ENCODE data around the gene ZBTB47. TPM values are rescaled to one million over a fixed set of nuclear protein-coding genes. Genes with fewer than 3 reads are reported as not detected.

The ZBTB47 gene
- total RNA-seq, 1 donor from 2014 or later: 26.7 TPM

DNA sequence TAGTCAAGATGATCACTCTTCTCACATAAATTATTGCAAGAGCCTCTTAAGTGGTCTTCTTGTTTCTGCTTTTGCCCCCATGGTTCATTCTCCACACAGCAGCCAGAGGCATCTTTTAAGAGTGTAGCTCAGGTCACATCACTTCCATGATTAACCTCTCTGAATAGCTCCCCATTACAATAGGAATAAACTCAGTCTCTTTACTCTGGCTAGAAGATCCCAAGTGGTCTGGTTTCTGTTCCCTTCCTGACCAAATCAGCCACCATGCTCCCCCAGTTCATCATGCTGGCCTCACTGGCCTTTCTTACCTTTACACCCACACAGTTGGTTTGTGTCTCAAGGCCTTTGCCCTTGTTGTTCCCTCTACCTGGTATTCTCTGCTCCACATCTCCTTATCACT is 40.9 kb downstream of the ZBTB47 start:
- TF ChIP-seq CTCF (IDR thresholded peaks at IDR 0.05): no peak
- no peaks in the 10 kb centered on the region for H3K36me3 Mint-ChIP-seq (ENCODE audit: unreplicated experiment)
- DNase-seq (ENCODE audit: extremely low spot score, unreplicated experiment): no peak
- H3K9me3 Mint-ChIP-seq (ENCODE audit: unreplicated experiment): no peaks in the 10 kb centered on the region
- no peaks in the 10 kb centered on the region for H3K4me1 Mint-ChIP-seq (ENCODE audit: unreplicated experiment)
- no peak overlapping the region for H3K27ac Mint-ChIP-seq (ENCODE audit: unreplicated experiment)
- H3K4me3 Mint-ChIP-seq (ENCODE audit: unreplicated experiment): no peak overlapping the region
- H3K27me3 Mint-ChIP-seq (ENCODE audit: unreplicated experiment): peaks cover 12% of the 10 kb centered on the region

DNA sequence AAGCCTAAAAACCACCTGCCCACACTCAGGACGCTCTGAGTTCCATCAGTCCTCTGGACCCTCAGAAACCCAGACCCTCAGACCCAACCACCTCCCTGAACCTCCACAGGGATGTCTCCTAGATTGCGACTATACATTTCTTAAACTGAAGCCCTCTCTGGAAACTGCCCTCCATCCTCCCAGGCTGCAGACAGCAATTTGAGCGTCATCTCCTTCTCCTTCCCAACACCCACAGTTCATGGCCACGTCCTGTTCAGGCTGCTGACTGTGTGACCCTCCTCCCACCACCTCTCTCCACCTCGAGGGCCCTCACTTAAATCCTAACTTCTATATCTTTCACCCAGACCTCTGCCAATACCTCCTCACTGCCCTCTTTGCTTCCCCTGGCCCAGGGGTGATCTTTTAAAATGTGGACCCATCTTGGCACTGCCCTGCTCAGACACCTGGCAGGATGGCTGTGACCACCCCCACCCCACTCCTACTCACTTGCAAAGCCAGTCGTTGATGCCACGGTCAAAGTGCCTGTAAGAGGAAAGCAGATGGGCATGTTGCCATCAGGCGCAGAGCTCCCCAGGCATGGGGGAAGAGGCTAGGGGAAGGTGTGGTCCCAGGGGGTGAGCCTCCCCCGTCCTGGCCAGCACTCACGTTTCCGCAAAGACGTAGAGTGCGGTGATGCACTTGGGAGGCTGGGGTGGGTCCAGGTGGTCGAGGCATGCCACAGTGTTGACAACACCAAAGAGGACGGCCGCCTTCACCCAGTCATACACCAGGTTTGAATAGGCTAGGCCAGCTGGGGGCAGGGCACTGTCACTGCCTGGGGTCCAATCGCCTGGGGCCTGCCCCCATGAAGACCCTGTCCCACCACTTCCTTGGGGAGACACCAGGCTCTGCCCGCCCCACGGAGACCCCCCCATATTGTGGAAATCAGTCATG is 43.1 kb downstream of the ZBTB47 start:
- H3K27me3 Mint-ChIP-seq (ENCODE audit: unreplicated experiment): no peaks in the 10 kb centered on the region
- peak; percentile 79 for DNase-seq (ENCODE audit: extremely low spot score, unreplicated experiment)
- H3K36me3 Mint-ChIP-seq (ENCODE audit: unreplicated experiment): no peaks in the 10 kb centered on the region

DNA sequence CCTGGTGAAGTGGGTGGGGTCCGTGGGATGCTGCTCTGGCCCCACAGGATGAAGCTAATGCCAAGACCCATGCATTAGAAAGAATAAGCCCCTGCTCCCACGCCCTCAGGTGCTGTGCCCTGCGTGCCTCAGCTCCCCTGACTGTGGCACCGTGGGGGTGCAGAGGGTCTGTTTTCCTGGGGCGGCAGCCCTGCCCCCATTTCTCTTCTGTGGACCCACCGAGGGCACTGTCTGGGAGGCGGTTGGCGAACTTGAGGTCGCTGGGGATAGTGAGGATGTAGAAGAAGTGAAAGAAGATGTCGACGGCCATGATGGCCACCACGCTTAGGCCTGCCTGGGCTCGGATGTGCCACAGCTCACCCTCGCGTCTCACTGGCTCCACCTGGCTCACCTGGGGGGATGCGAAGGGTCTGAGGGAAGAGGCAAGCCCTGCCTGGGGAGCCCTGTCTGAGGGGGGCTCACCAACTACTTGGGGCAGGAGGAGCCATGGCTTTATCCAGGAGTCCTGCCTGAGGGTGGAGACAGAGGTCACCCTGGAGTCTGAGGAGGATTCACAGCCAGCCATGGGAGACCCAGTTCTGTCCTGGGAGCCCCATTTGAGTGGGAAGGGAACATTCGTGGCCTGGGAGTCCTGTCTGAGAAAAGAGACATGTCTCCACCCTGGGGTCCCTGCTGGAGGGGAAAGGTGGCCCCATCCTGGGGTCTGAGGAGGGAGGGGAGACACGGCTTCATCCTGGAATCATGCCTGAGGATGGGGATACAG is 44.0 kb downstream of the ZBTB47 start:
- H3K4me3 Mint-ChIP-seq (ENCODE audit: unreplicated experiment): no peak overlapping the region
- DNase-seq (ENCODE audit: extremely low spot score, unreplicated experiment): peak; percentile 78
- no peaks in the 10 kb centered on the region for H3K9me3 Mint-ChIP-seq (ENCODE audit: unreplicated experiment)
- no peaks in the 10 kb centered on the region for H3K4me1 Mint-ChIP-seq (ENCODE audit: unreplicated experiment)
- H3K27me3 Mint-ChIP-seq (ENCODE audit: unreplicated experiment): no peaks in the 10 kb centered on the region
- no peak for TF ChIP-seq CTCF (IDR thresholded peaks at IDR 0.05)
- no peaks in the 10 kb centered on the region for H3K36me3 Mint-ChIP-seq (ENCODE audit: unreplicated experiment)
- H3K27ac Mint-ChIP-seq (ENCODE audit: unreplicated experiment): no peak overlapping the region

More for the DNA sequence above, 43.1 kb downstream of the ZBTB47 start:
- no peaks in the 10 kb centered on the region for H3K9me3 Mint-ChIP-seq (ENCODE audit: unreplicated experiment)
- H3K4me1 Mint-ChIP-seq (ENCODE audit: unreplicated experiment): no peaks in the 10 kb centered on the region
- TF ChIP-seq CTCF (IDR thresholded peaks at IDR 0.05): no peak
- no peak overlapping the region for H3K27ac Mint-ChIP-seq (ENCODE audit: unreplicated experiment)
- no peak overlapping the region for H3K4me3 Mint-ChIP-seq (ENCODE audit: unreplicated experiment)

- no peak for TF ChIP-seq CTCF (IDR thresholded peaks at IDR 0.05)
- no peak for DNase-seq (ENCODE audit: extremely low spot score, unreplicated experiment)
- Mint-ChIP-seq H3K4me1 (ENCODE audit: unreplicated experiment) (no peaks in the 10 kb centered on the region), H3K36me3 (ENCODE audit: unreplicated experiment) (no peaks in the 10 kb centered on the region), H3K27me3 (ENCODE audit: unreplicated experiment) (no peaks in the 10 kb centered on the region), H3K27ac (ENCODE audit: unreplicated experiment) (no peak overlapping the region), H3K4me3 (ENCODE audit: unreplicated experiment) (no peak overlapping the region), H3K9me3 (ENCODE audit: unreplicated experiment) (no peaks in the 10 kb centered on the region)
Observed at GRCh38 chr3:42698216-42698910, 44.9 kb downstream of the ZBTB47 start.

Measured in osteocyte (in vitro differentiated cells).